PC-9 (cell line): ENCODE measurements around the gene RNF5.

ENCODE experiments used
- EZH2 ChIP-seq: fragments of 200-600 bp; sonication (generic); IDR thresholded peaks from 2 replicates; pipeline ENCODE4 v1.8.0; 2017; ENCODE audit warnings: antibody characterized with exemption, low read depth
- TF ChIP-seq, protein P1 (sequence below): fragments of 200-600 bp; sonication (generic); conservative IDR thresholded peaks from 2 replicates; pipeline ENCODE4 v1.6.1; 2017; ENCODE audit warnings: mixed run types, antibody characterized with exemption, mild to moderate bottlenecking, moderate library complexity

DNA sequence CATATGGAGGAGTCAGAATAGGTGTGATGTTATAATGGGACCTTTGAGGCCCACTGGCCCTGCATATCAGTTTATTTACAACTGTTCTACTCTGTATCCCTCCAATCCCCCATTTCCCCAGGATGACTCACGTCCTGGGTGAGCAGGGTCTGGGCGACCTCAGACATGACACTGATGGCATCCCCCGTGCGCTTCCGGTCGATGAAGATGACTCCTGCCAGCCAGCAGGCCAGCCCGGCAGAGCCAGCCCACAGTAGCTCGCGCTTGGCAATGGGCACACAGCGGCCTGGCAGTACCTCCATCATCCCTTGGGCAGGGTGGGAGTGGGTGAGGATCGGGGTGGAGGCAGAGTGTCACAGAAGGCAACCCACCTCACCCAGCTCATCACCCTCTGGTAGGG, 7.9 kb upstream of the RNF5 start:
- TF ChIP-seq, protein P1, sequence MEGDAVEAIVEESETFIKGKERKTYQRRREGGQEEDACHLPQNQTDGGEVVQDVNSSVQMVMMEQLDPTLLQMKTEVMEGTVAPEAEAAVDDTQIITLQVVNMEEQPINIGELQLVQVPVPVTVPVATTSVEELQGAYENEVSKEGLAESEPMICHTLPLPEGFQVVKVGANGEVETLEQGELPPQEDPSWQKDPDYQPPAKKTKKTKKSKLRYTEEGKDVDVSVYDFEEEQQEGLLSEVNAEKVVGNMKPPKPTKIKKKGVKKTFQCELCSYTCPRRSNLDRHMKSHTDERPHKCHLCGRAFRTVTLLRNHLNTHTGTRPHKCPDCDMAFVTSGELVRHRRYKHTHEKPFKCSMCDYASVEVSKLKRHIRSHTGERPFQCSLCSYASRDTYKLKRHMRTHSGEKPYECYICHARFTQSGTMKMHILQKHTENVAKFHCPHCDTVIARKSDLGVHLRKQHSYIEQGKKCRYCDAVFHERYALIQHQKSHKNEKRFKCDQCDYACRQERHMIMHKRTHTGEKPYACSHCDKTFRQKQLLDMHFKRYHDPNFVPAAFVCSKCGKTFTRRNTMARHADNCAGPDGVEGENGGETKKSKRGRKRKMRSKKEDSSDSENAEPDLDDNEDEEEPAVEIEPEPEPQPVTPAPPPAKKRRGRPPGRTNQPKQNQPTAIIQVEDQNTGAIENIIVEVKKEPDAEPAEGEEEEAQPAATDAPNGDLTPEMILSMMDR, result no peak
- no peak for TF ChIP-seq EZH2
